LNCaP clone FGC (cell line): ENCODE results near the gene ITPR1.

ENCODE experiments used
- DNase-seq: peaks from one replicate; pipeline ENCODE4 v3.0.0-alpha.2; 2011; ENCODE audit warnings: low read depth
- H3K4me3 ChIP-seq: 2 replicates; pipeline ENCODE4 v1.5.1; 2011; ENCODE audit warnings: mild to moderate bottlenecking, low read depth, low read length, control low read depth
- CTCF ChIP-seq: IDR thresholded peaks from 2 replicates; pipeline ENCODE4 v1.5.1; 2012; ENCODE audit warnings: mild to moderate bottlenecking; ENCODE audit not compliant: control insufficient read depth, insufficient read depth; ENCODE audit errors: extremely low read depth

Gene ITPR1

GRCh38 chr3:4732925-4733324 is 239.8 kb downstream of the ITPR1 start:
- TF ChIP-seq CTCF, result no peak
- no peak for DNase-seq
- no peak overlapping the region for H3K4me3 ChIP-seq

- no peak overlapping the region for H3K4me3 ChIP-seq
- no peak for DNase-seq
- no peak for TF ChIP-seq CTCF
These were observed 241.3 kb downstream of the ITPR1 start for GRCh38 chr3:4734454-4734853.

- TF ChIP-seq CTCF, result no peak
- DNase-seq, result no peak
These were observed 242.1 kb downstream of the ITPR1 start for GRCh38 chr3:4735243-4735642.

GRCh38 chr3:4736284-4736861 is 243.2 kb downstream of the ITPR1 start:
- H3K4me3 ChIP-seq, result no peak overlapping the region
- DNase-seq, result no peak
- no peak for TF ChIP-seq CTCF

More at GRCh38 chr3:4735243-4735642, 242.1 kb downstream of the ITPR1 start:
- no peak overlapping the region for H3K4me3 ChIP-seq

GRCh38 chr3:4738737-4739274 is 245.7 kb downstream of the ITPR1 start:
- H3K4me3 ChIP-seq, result no peak overlapping the region
- DNase-seq, result no peak
- no peak for TF ChIP-seq CTCF

- TF ChIP-seq CTCF, result no peak
- DNase-seq, result no peak
- no peak overlapping the region for H3K4me3 ChIP-seq
These were observed 246.4 kb downstream of the ITPR1 start for GRCh38 chr3:4739289-4740236.
